ENCODE data around the gene DUSP16. TPM values are rescaled to one million over a fixed set of nuclear protein-coding genes. Genes with fewer than 3 reads are reported as not detected.

DUSP16 gene
- total RNA-seq, 4 donors from 2014 or later, result 16.1 to 47.0 (median 40.0) TPM

DNA sequence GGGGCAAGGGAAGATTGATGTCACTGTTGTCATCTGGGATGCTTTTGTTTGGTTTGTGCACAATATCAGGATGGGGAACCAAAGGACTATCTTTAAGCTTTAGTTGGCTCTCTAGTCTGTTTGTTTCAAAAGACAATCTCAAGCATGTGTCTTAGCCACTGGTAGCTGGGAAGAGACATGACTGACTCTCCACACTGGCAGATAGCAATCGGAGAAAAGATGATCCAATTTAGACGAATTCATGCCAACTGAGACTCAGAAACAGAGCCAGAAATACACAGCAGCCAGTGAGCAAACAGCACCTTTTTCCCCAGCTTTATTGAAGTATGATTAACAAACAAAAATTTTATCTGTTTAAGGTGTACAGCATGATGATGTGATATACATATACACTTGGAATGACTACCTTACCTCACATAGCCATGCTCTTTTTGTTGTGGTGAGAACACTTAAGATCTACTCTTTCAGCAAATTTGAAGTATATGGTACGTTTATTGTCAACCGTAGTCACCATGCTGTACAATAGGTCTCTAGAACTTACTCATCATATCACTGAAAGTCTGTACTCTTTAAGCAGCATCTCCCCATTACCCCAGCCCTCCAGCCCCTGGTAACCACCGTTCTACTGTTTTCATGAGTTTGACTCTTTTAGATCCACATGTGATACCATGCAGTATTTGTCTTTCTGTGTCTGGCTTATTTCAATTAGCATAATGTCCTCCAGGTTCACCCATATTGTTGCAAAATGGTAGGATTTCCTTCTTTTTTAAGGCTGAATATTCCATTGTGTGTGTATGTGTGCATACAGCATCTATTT lies 50.6 kb downstream of the DUSP16 start:
- in situ Hi-C loops (cut with MboI; ENCODE audit: low pct_ligation_motif_present in 1 of 4, low pct_unique_long_range_greater_than_20kb in 1 of 4, low sequenced_read_pairs in 3 of 4), result no loop called here
- Histone ChIP-seq H3K27ac (no peak overlapping the region), H3K4me3 (no peak overlapping the region), H3K4me1 (peaks cover 0 to 12% (median 3%) of the 10 kb centered on the region in 4 donors), H3K27me3 (no peaks in the 10 kb centered on the region), H3K36me3 (peaks cover 0 to 4% (median 0%) of the 10 kb centered on the region in 4 donors), H3K9me3 (no peaks in the 10 kb centered on the region)
- no peak for DNase-seq
- WGBS, 2 donors (ENCODE audit: low coverage in 1 of 2), result 83 to 84% methylated on average over 5 of the region's 5 CpGs
- TF ChIP-seq POLR2A (IDR thresholded peaks at IDR 0.05) (no peak), EP300 (IDR thresholded peaks at IDR 0.05; ENCODE audit: low read depth) (no peak), CTCF (IDR thresholded peaks at IDR 0.05) (no peak), POLR2AphosphoS5 (IDR thresholded peaks at IDR 0.05) (no peak)
- intact Hi-C loops (cut with DNase I; ENCODE audit: low total_unique reads), result no loop called here

GRCh38 chr12:12511021-12511783 lies 51.5 kb downstream of the DUSP16 start:
- Histone ChIP-seq H3K36me3 (peaks cover 0 to 4% (median 0%) of the 10 kb centered on the region in 4 donors), H3K27ac (no peak overlapping the region), H3K4me3 (no peak overlapping the region), H3K9me3 (no peaks in the 10 kb centered on the region), H3K4me1 (peaks cover 0 to 16% (median 4%) of the 10 kb centered on the region in 4 donors), H3K27me3 (no peaks in the 10 kb centered on the region)
- DNase-seq, result no peak
- intact Hi-C loops (cut with DNase I; ENCODE audit: low total_unique reads), result no loop called here
- 65 to 82% methylated on average over 3 of the region's 3 CpGs for WGBS, 2 donors (ENCODE audit: low coverage in 1 of 2)
- in situ Hi-C loops (cut with MboI; ENCODE audit: low pct_ligation_motif_present in 1 of 4, low pct_unique_long_range_greater_than_20kb in 1 of 4, low sequenced_read_pairs in 3 of 4), result no loop called here
- TF ChIP-seq EP300 (IDR thresholded peaks at IDR 0.05; ENCODE audit: low read depth) (no peak), CTCF (IDR thresholded peaks at IDR 0.05) (no peak), POLR2AphosphoS5 (IDR thresholded peaks at IDR 0.05) (no peak), POLR2A (IDR thresholded peaks at IDR 0.05) (no peak)

DNA sequence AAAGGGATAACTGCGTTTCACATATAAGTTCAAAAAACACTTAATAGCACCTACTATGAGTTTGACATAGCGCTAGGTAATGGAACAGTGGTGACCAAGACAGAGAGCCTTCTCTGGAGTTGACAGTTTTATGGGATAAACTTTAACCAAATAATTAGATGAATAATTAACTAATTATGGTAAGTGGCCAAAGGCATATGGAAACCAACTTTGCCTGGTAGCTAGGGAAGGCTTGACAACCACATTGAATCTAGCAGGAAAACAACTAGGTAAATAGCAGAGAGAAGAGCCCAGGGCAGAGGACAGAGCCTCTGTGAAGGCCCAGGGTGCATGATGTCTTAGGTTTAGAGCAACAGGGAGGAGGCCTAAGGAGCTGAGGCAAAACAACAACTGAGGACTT lies 52.1 kb downstream of the DUSP16 start:
- DNase-seq, result no peak
- in situ Hi-C loops (cut with MboI; ENCODE audit: low pct_ligation_motif_present in 1 of 4, low pct_unique_long_range_greater_than_20kb in 1 of 4, low sequenced_read_pairs in 3 of 4), result no loop called here
- 94 to 100% methylated on average over 2 of the region's 2 CpGs for WGBS, 2 donors (ENCODE audit: low coverage in 1 of 2)
- no peaks in the 10 kb centered on the region for H3K27me3 ChIP-seq
- intact Hi-C loops (cut with DNase I; ENCODE audit: low total_unique reads), result no loop called here
- H3K27ac ChIP-seq, result no peak overlapping the region
- no peak for TF ChIP-seq EP300 (IDR thresholded peaks at IDR 0.05; ENCODE audit: low read depth)
- peaks cover 0 to 21% (median 6%) of the 10 kb centered on the region in 4 donors for H3K4me1 ChIP-seq
- peaks cover 0 to 4% (median 0%) of the 10 kb centered on the region in 4 donors for H3K36me3 ChIP-seq
- no peak overlapping the region for H3K4me3 ChIP-seq
- no peaks in the 10 kb centered on the region for H3K9me3 ChIP-seq

- H3K27me3 ChIP-seq, result no peaks in the 10 kb centered on the region
- H3K4me1 ChIP-seq, result peaks cover 4 to 25% (median 8%) of the 10 kb centered on the region in 4 donors
- TF ChIP-seq CTCF (IDR thresholded peaks at IDR 0.05), result no peak
- TF ChIP-seq EP300 (IDR thresholded peaks at IDR 0.05; ENCODE audit: low read depth), result no peak
- TF ChIP-seq POLR2A (IDR thresholded peaks at IDR 0.05), result no peak
- no peak for TF ChIP-seq POLR2AphosphoS5 (IDR thresholded peaks at IDR 0.05)
- in situ Hi-C loops (cut with MboI; ENCODE audit: low pct_ligation_motif_present in 1 of 4, low pct_unique_long_range_greater_than_20kb in 1 of 4, low sequenced_read_pairs in 3 of 4), result no loop called here
- DNase-seq, result no peak
- no peak overlapping the region for H3K27ac ChIP-seq
- peaks cover 0 to 4% (median 0%) of the 10 kb centered on the region in 4 donors for H3K36me3 ChIP-seq
- H3K9me3 ChIP-seq, result no peaks in the 10 kb centered on the region
- H3K4me3 ChIP-seq, result no peak overlapping the region
- intact Hi-C loops (cut with DNase I; ENCODE audit: low total_unique reads), result no loop called here
- WGBS, 2 donors (ENCODE audit: low coverage in 1 of 2), result 86 to 92% methylated on average over 2 of the region's 2 CpGs
Measured at GRCh38 chr12:12510141-12510540, 52.5 kb downstream of the DUSP16 start.

All from transverse colon (tissue), 4 donors.